WI38 (cell line): ENCODE data around the gene IGF2BP2.

Source experiments
- H3K4me3 ChIP-seq: 2 replicates; pipeline ENCODE4 v1.5.1; 2011; ENCODE audit warnings: low read depth, mild to moderate bottlenecking, control low read depth, low read length
- CTCF ChIP-seq: IDR thresholded peaks from 2 replicates; pipeline ENCODE4 v1.5.1; 2012; ENCODE audit warnings: low read depth, mild to moderate bottlenecking, control low read depth, low read length

IGF2BP2 gene

GRCh38 chr3:185741586-185741985, 83.3 kb downstream of the IGF2BP2 start:
- no peak for TF ChIP-seq CTCF
- H3K4me3 ChIP-seq: no peak overlapping the region

- H3K4me3 ChIP-seq: no peak overlapping the region
- no peak for TF ChIP-seq CTCF
Measured at GRCh38 chr3:185740133-185740532, 84.7 kb downstream of the IGF2BP2 start.

GRCh38 chr3:185739264-185739701, 85.6 kb downstream of the IGF2BP2 start:
- H3K4me3 ChIP-seq: no peak overlapping the region
- TF ChIP-seq CTCF: no peak

GRCh38 chr3:185737740-185738680, 86.8 kb downstream of the IGF2BP2 start:
- no peak overlapping the region for H3K4me3 ChIP-seq
- TF ChIP-seq CTCF: no peak

- no peak for TF ChIP-seq CTCF
Measured at GRCh38 chr3:185737020-185737419, 87.8 kb downstream of the IGF2BP2 start.

GRCh38 chr3:185734725-185735096, 90.1 kb downstream of the IGF2BP2 start:
- no peak overlapping the region for H3K4me3 ChIP-seq
- no peak for TF ChIP-seq CTCF

More at GRCh38 chr3:185737020-185737419, 87.8 kb downstream of the IGF2BP2 start:
- no peak overlapping the region for H3K4me3 ChIP-seq

- peak; percentile 51; the same call in 1 of the 2 replicates for TF ChIP-seq CTCF
- H3K4me3 ChIP-seq: no peak overlapping the region
Measured at GRCh38 chr3:185733980-185734724, 90.7 kb downstream of the IGF2BP2 start.
